HCT116 (cell line): ENCODE data around the gene TWIST2.

Experiments used
- CEBPB ChIP-seq: IDR thresholded peaks from 2 replicates; pipeline ENCODE4 v1.6.1; 2012; ENCODE audit warnings: low read depth
- CTCF ChIP-seq, 3 experiments: fragments of 200-600 bp in 1 of 3; sonication (generic) in 1 of 3; IDR thresholded peaks in 2 of 3; conservative IDR thresholded peaks in 1 of 3; 2 replicates each; pipeline ENCODE4 v1.5.1; 2012 to 2017; ENCODE audit warnings: low read depth in 2 of 3, low read length in 2 of 3, antibody characterized with exemption in 1 of 3, borderline replicate concordance in 1 of 3, control low read depth in 1 of 3, mild to moderate bottlenecking in 1 of 3, mixed read lengths in 1 of 3, mixed run types in 1 of 3, moderate library complexity in 1 of 3; ENCODE audit not compliant: insufficient read depth in 1 of 3
- ELF1 ChIP-seq: IDR thresholded peaks from 2 replicates; pipeline ENCODE4 v1.6.1; 2012; ENCODE audit warnings: low read depth, borderline replicate concordance
- EZH2 ChIP-seq: fragments of 200-600 bp; sonication (generic); IDR thresholded peaks from 2 replicates; pipeline ENCODE4 v1.6.1; 2017; ENCODE audit warnings: antibody characterized with exemption, mixed run types
- JUND ChIP-seq: IDR thresholded peaks from 2 replicates; pipeline ENCODE4 v1.6.1; 2012
- MAX ChIP-seq: IDR thresholded peaks from 2 replicates; pipeline ENCODE4 v1.6.1; 2012
- POLR2A ChIP-seq: IDR thresholded peaks from 2 replicates; pipeline ENCODE4 v1.7.0; 2011; ENCODE audit warnings: borderline replicate concordance; ENCODE audit not compliant: insufficient read depth, insufficient read length; ENCODE audit errors: extremely low read depth
- POLR2AphosphoS5 ChIP-seq: IDR thresholded peaks from 2 replicates; pipeline ENCODE4 v1.6.1; 2011; ENCODE audit warnings: mild to moderate bottlenecking, low read depth, low read length, moderate library complexity
- YY1 ChIP-seq: IDR thresholded peaks from 2 replicates; pipeline ENCODE4 v1.6.1; 2011; ENCODE audit warnings: low read length, low read depth, moderate library complexity, mild to moderate bottlenecking; ENCODE audit not compliant: insufficient replicate concordance; ENCODE audit errors: extremely low read depth

GRCh38 chr2:238863231-238863630, 15.3 kb downstream of the TWIST2 start:
- no peak for TF ChIP-seq CTCF (IDR thresholded peaks at IDR 0.05 in 2 of 3, conservative IDR thresholded peaks at IDR 0.05 in 1 of 3; ENCODE audit: borderline replicate concordance in 1 of 3, insufficient read depth in 1 of 3, low read depth in 2 of 3, low read length in 2 of 3)
- TF ChIP-seq EZH2 = no peak
- no peak for TF ChIP-seq POLR2AphosphoS5
- no peak for TF ChIP-seq YY1
- no peak for TF ChIP-seq ELF1
- TF ChIP-seq POLR2A = no peak
- TF ChIP-seq CEBPB = no peak
- no peak for TF ChIP-seq JUND
- TF ChIP-seq MAX = no peak
